GM12801 (cell line): Measurements from ENCODE around the gene CCDC80.

Experiments
- TF ChIP-seq, protein P1 (sequence below): IDR thresholded peaks from one replicate; pipeline ENCODE4 v1.5.1; 2011; ENCODE audit warnings: control low read depth; ENCODE audit not compliant: insufficient read length; ENCODE audit errors: extremely low read depth

CCDC80 gene

DNA sequence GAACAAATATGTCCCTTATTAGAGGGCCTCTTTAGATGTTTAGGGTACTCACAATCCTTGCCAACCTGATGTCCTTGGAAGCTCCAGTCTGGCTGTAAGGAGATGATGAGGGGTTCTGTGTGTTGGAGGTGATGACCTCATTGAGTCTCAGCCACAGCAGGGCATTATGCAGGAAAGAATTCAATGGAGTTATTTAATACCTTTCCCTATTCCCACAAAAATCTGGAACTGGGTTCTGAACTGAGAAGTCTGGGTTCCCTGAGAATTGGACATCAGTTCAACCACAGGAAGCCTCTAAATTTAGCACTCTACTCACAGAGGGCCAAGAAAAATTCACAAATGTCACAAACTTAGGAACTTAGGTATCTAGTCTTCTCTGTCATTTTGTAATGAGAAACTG, 42.2 kb downstream of the CCDC80 start:
- TF ChIP-seq, protein P1, sequence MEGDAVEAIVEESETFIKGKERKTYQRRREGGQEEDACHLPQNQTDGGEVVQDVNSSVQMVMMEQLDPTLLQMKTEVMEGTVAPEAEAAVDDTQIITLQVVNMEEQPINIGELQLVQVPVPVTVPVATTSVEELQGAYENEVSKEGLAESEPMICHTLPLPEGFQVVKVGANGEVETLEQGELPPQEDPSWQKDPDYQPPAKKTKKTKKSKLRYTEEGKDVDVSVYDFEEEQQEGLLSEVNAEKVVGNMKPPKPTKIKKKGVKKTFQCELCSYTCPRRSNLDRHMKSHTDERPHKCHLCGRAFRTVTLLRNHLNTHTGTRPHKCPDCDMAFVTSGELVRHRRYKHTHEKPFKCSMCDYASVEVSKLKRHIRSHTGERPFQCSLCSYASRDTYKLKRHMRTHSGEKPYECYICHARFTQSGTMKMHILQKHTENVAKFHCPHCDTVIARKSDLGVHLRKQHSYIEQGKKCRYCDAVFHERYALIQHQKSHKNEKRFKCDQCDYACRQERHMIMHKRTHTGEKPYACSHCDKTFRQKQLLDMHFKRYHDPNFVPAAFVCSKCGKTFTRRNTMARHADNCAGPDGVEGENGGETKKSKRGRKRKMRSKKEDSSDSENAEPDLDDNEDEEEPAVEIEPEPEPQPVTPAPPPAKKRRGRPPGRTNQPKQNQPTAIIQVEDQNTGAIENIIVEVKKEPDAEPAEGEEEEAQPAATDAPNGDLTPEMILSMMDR = no peak

DNA sequence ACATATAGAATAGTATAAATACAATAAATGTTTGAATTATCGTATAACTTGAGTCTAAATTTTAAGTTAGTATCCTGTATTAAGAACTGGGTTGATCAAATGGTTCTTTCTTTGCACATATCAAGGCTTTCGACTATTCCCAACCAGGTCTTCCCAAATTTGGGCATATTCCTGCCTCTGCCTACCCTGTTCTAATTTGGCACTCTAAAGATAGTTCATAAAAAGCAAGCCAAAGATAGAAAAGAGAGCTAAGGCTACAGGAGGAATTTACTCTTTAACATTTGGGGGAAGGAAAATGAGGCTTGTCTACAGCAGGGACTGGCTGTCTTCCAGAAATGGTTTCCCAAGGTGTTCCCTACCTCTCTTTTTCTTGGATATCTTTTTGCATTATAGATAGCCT, 43.0 kb downstream of the CCDC80 start:
- TF ChIP-seq, protein P1 = no peak

- TF ChIP-seq, protein P1 = no peak
Measured at GRCh38 chr3:112594856-112595255, 46.1 kb downstream of the CCDC80 start.

DNA sequence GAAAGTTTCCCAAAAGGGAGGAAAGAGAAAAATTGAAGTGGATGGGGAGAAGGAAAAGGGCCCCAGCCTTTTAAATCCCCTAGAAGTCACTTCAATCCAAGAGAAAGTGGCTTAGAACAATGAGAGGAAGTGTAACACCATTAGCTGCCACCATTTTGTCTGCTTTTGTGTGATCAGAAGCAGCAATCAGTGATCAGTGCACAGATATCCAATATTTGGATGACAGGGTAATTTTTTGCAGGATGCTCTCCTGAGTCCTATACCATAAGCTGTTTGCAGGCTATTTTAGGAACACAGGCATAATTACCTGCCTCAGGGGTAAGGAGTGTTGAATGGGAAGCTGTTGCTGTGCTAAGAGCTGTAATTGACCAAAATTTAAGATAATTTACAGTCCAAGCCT, 47.7 kb downstream of the CCDC80 start:
- TF ChIP-seq, protein P1 = no peak

GRCh38 chr3:112587336-112587735, 53.6 kb downstream of the CCDC80 start:
- TF ChIP-seq, protein P1 = no peak

DNA sequence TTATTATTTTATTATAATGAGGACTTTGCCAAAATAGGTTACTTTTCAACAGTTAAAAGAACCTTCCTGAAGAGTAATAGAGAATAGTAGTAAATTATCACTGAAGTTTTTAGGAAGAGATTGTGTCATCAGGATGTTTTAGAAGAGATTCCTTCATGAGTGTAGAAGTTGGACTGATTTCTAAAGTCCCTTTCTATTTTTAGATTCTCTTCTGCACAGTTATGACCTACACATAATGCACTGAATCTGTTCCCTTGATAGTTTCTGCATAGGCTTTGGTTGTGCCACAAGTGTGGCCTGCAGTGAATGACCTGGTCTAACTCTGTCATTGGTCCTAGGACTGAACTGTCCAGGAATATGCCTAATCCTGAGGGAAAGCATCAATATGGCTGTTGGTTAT, 55.2 kb downstream of the CCDC80 start:
- TF ChIP-seq, protein P1 = no peak

DNA sequence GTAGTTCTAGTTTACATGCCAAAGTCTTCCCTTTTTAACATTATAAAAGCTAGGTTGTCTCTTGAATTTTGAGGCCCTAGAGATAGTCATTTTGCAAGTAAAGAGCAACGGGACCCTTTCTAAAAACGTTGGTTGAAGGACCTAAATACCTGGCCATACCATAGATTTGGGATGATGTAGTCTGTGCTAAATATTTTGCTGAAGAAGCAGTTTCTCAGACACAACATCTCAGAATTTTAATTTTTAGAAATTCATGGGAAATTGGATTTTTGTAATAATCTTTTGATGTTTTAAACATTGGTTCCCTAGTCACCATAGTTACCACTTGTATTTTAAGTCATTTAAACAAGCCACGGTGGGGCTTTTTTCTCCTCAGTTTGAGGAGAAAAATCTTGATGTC, 57.8 kb downstream of the CCDC80 start:
- TF ChIP-seq, protein P1 = no peak

DNA sequence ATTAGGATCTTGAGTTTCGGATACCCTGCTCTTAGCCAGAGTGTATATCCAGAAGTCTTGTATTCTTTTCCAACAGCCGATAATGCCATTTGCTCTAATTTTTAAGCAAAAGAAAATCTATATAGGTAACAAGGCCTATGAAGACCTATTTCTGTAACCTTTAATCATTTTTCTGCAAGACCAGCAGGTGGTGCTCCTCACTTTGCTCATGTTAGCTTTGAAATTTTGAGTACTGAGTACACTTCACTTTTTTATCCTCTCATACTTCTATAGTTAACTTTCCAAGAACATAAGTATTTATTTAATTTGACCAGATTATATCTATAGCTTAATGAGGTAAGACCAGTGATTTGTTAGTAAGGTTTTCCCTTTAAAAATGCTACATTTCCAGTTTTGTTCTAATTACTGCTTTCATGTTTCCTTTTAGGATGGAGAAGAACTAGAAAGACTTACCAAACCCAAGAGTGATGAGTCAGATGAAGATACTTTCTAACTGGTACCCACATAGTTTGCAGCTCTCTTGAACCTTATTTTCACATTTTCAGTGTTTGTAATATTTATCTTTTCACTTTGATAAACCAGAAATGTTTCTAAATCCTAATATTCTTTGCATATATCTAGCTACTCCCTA, 58.6 kb downstream of the CCDC80 start:
- TF ChIP-seq, protein P1 = no peak
